Fibroblast of lung (primary cell): Measurements from ENCODE around the gene UROD. TPM values are rescaled to one million over a fixed set of nuclear protein-coding genes. Genes with fewer than 3 reads are reported as not detected.

Experiments used
- DNase-seq, 2 donors: peaks; one replicate each; pipeline versions ENCODE4 v3.0.0 to v3.0.0-alpha.2; 2010; ENCODE audit warnings: low read depth in 2 of 2
- H2AFZ ChIP-seq: 2 replicates; pipeline ENCODE4 v1.5.1; 2012; ENCODE audit warnings: low read length, control low read depth, inconsistent platforms
- H3K27ac ChIP-seq: 2 replicates; pipeline ENCODE4 v1.5.1; 2011; ENCODE audit warnings: low read length, control low read depth; ENCODE audit not compliant: insufficient read depth
- H3K27me3 ChIP-seq: 2 replicates; pipeline ENCODE4 v1.5.1; 2011; ENCODE audit warnings: mild to moderate bottlenecking, low read length; ENCODE audit not compliant: control insufficient read depth, insufficient read depth
- H3K36me3 ChIP-seq: 2 replicates; pipeline ENCODE4 v1.5.1; 2011; ENCODE audit warnings: low read length; ENCODE audit not compliant: control insufficient read depth, insufficient read depth
- H3K4me1 ChIP-seq: 2 replicates; pipeline ENCODE4 v1.5.1; 2011; ENCODE audit warnings: low read length; ENCODE audit not compliant: control insufficient read depth, insufficient read depth; ENCODE audit errors: extremely low read depth
- H3K4me2 ChIP-seq: 2 replicates; pipeline ENCODE4 v1.5.1; 2011; ENCODE audit warnings: low read length, control low read depth; ENCODE audit not compliant: insufficient read depth; ENCODE audit errors: extremely low read depth
- H3K4me3 ChIP-seq, 4 experiments: fragments of 200-600 bp in 1 of 4; sonication (generic) in 1 of 4; replicated peaks in 1 of 4; 2 replicates each; pipeline ENCODE4 v1.5.1; 2011 to 2016; ENCODE audit warnings: low read length in 4 of 4, low read depth in 3 of 4, mild to moderate bottlenecking in 3 of 4, control low read depth in 2 of 4, inconsistent platforms in 1 of 4, mixed read lengths in 1 of 4; ENCODE audit not compliant: insufficient read depth in 1 of 4; ENCODE audit errors: control extremely low read depth in 1 of 4
- H3K79me2 ChIP-seq: 2 replicates; pipeline ENCODE4 v1.5.1; 2012; ENCODE audit warnings: mild to moderate bottlenecking, low read length, inconsistent platforms; ENCODE audit not compliant: control insufficient read depth, insufficient read depth
- H3K9ac ChIP-seq: 2 replicates; pipeline ENCODE4 v1.5.1; 2011; ENCODE audit warnings: mild to moderate bottlenecking, low read length, control low read depth; ENCODE audit not compliant: insufficient read depth
- H3K9me3 ChIP-seq: 2 replicates; pipeline ENCODE4 v1.5.1; 2012; ENCODE audit warnings: low read depth, low read length; ENCODE audit not compliant: control insufficient read depth, insufficient read depth
- H4K20me1 ChIP-seq: 2 replicates; pipeline ENCODE4 v1.5.1; 2011; ENCODE audit warnings: low read length; ENCODE audit not compliant: control insufficient read depth, insufficient read depth; ENCODE audit errors: extremely low read depth
- EZH2 ChIP-seq: IDR thresholded peaks from 2 replicates; pipeline ENCODE4 v1.5.1; 2012; ENCODE audit warnings: low read length, control low read depth, mild to moderate bottlenecking; ENCODE audit errors: missing control alignments
- polyA plus RNA-seq, 2 donors: library from polyadenylated mRNA; depleted of rRNA in 1 of 2; stranded (reverse) in 1 of 2; unstranded in 1 of 2; fragments of >200 nt; gene quantifications; 2 replicates each; pipeline ENCODE4 v1.2.1, GENCODE V29; 2011 to 2012; ENCODE audit warnings: missing spikeins in 1 of 2
- total RNA-seq: library from RNA; depleted of rRNA; stranded (reverse); fragments of >200 nt; gene quantifications from 2 replicates; pipeline ENCODE4 v1.2.1, GENCODE V29; 2014
- TF ChIP-seq, protein P1 (sequence below), 2 donors: IDR thresholded peaks in 1 of 2; conservative IDR thresholded peaks in 1 of 2; 1 replicate in 1 of 2; 2 replicates in 1 of 2; pipeline ENCODE4 v1.5.1; 2011 to 2012; ENCODE audit warnings: low read length in 2 of 2, control low read depth in 1 of 2, inconsistent platforms in 1 of 2, low read depth in 1 of 2, mild to moderate bottlenecking in 1 of 2

The UROD gene
- total and polyA plus RNA-seq, 2 donors (not counting 1 experiment from before 2014, with no cell fraction given): 129 to 162 TPM

DNA sequence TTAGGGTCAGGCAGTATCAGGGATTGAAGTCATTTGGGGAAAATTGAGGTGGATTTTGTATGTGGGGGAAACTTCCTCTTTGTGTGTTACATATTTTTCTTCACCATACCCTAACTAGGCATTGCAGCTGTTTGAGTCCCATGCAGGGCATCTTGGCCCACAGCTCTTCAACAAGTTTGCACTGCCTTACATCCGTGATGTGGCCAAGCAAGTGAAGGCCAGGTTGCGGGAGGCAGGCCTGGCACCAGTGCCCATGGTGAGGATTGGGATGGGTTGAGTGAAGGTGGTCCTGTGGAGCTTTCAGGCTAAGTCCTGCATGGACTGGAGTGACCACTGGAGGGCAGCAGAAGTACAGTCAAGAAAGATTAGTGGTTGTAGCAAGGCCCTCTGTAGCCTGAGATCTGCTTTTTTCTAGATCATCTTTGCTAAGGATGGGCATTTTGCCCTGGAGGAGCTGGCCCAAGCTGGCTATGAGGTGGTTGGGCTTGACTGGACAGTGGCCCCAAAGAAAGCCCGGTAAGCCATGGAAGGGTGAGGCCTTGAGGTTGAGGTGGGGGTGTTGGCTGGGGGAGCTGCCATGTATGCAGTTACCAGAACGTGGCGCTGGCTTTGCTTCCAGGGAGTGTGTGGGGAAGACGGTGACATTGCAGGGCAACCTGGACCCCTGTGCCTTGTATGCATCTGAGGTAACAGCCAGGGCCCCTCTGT is 2.4 kb downstream of the UROD start:
- no peaks in the 10 kb centered on the region for H3K27me3 ChIP-seq
- H3K79me2 ChIP-seq: peaks cover 31% of the 10 kb centered on the region
- TF ChIP-seq, protein P1, sequence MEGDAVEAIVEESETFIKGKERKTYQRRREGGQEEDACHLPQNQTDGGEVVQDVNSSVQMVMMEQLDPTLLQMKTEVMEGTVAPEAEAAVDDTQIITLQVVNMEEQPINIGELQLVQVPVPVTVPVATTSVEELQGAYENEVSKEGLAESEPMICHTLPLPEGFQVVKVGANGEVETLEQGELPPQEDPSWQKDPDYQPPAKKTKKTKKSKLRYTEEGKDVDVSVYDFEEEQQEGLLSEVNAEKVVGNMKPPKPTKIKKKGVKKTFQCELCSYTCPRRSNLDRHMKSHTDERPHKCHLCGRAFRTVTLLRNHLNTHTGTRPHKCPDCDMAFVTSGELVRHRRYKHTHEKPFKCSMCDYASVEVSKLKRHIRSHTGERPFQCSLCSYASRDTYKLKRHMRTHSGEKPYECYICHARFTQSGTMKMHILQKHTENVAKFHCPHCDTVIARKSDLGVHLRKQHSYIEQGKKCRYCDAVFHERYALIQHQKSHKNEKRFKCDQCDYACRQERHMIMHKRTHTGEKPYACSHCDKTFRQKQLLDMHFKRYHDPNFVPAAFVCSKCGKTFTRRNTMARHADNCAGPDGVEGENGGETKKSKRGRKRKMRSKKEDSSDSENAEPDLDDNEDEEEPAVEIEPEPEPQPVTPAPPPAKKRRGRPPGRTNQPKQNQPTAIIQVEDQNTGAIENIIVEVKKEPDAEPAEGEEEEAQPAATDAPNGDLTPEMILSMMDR (conservative IDR thresholded peaks at IDR 0.05 in 1 of 2, IDR thresholded peaks at IDR 0.05 in 1 of 2; ENCODE audit: low read depth in 1 of 2, low read length in 2 of 2): peak; percentile 90 to 94
- no peak for TF ChIP-seq EZH2
- no peaks in the 10 kb centered on the region for H3K9me3 ChIP-seq
- H2AFZ ChIP-seq: no peak overlapping the region
- peak; percentile 72 to 91 for DNase-seq
- peaks cover 15% of the 10 kb centered on the region for H3K4me1 ChIP-seq
- H3K27ac ChIP-seq: no peak overlapping the region
- H3K4me2 ChIP-seq: peak overlapping the region; percentile 30
- no peak overlapping the region for H3K9ac ChIP-seq
- no peaks in the 10 kb centered on the region for H4K20me1 ChIP-seq
- H3K4me3 ChIP-seq: peak overlapping the region in 1 of 4 experiments; percentile 19
- peaks cover 4% of the 10 kb centered on the region for H3K36me3 ChIP-seq

DNA sequence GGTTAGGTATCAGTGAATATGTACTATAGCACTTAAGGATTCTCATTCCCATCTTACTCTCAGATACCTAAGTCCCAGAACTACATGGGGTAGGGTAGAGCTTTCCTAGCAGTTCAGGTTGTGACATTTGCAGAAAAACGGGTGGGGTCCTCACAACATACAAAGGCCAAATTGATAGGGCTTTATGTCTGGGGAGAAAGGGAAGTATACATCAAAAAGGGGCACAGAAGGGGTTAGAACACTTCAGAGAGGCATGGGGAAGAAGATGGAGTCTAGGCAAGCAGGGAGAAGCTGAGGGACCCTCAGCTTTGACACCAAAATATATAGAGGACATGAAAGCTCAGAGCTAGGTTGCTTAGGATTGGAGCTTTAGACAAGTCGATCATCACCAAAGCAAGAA is 3.6 kb downstream of the UROD start:
- TF ChIP-seq, protein P1 (conservative IDR thresholded peaks at IDR 0.05 in 1 of 2, IDR thresholded peaks at IDR 0.05 in 1 of 2; ENCODE audit: low read depth in 1 of 2, low read length in 2 of 2): no peak
- no peak for TF ChIP-seq EZH2
- no peak for DNase-seq
- H3K9me3 ChIP-seq: no peaks in the 10 kb centered on the region
- H3K27ac ChIP-seq: no peak overlapping the region
- H3K79me2 ChIP-seq: peaks cover 19% of the 10 kb centered on the region
- no peak overlapping the region for H3K4me2 ChIP-seq
- H3K4me1 ChIP-seq: peaks cover 8% of the 10 kb centered on the region
- no peak overlapping the region for H2AFZ ChIP-seq
- no peak overlapping the region for H3K4me3 ChIP-seq
- H3K9ac ChIP-seq: no peak overlapping the region
- H3K27me3 ChIP-seq: no peaks in the 10 kb centered on the region
- peaks cover 2% of the 10 kb centered on the region for H3K36me3 ChIP-seq
- no peaks in the 10 kb centered on the region for H4K20me1 ChIP-seq

DNA sequence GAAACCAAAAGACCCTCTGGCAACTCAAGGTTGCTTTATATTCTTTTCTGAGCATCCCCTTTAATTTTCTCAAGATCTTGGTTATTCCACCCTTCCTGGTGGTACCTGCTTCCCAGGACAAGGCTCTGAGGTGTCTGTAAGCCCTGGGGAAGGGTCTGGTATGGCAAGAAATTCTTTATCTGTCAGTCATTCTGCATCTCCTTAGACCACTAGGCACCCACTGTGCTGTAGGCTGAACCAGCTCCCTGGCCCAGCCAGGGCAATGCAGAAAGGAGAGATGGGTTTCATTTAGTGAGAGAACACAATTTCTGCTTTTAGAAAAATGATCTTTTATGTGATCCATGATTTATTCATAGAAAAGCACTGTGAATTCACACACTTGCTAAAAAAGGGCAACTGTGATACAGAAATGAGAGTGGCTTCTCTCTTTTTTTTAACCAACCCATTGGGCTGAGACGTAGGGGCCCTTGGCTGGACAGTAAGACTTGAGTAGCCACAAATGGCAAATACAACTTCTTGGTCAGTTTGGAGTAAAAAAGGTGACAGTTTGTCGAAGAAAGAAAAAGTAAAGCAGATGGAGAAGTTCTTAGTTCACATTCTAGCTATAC is 4.1 kb downstream of the UROD start:
- Histone ChIP-seq H2AFZ (no peak overlapping the region), H3K9me3 (no peaks in the 10 kb centered on the region), H3K36me3 (peaks cover 2% of the 10 kb centered on the region), H3K27ac (no peak overlapping the region), H4K20me1 (no peaks in the 10 kb centered on the region), H3K9ac (no peak overlapping the region), H3K4me2 (no peak overlapping the region), H3K79me2 (peaks cover 14% of the 10 kb centered on the region), H3K4me3 (no peak overlapping the region), H3K27me3 (no peaks in the 10 kb centered on the region), H3K4me1 (peaks cover 8% of the 10 kb centered on the region)
- TF ChIP-seq, protein P1 (conservative IDR thresholded peaks at IDR 0.05 in 1 of 2, IDR thresholded peaks at IDR 0.05 in 1 of 2; ENCODE audit: low read depth in 1 of 2, low read length in 2 of 2): no peak
- no peak for TF ChIP-seq EZH2
- no peak for DNase-seq
